CD1c-positive myeloid dendritic cell (primary cell): Measurements from ENCODE around the gene REEP1.
"Not testable (repeated sequence)": the region's sequence is repeated elsewhere in the genome, so short reads cannot be mapped to it uniquely, and the experiment has no call there.

Experiments used
- DNase-seq: peaks from one replicate; pipeline ENCODE4 v3.0.0-alpha.2; 2016; ENCODE audit errors: extremely low spot score

The REEP1 gene

DNA sequence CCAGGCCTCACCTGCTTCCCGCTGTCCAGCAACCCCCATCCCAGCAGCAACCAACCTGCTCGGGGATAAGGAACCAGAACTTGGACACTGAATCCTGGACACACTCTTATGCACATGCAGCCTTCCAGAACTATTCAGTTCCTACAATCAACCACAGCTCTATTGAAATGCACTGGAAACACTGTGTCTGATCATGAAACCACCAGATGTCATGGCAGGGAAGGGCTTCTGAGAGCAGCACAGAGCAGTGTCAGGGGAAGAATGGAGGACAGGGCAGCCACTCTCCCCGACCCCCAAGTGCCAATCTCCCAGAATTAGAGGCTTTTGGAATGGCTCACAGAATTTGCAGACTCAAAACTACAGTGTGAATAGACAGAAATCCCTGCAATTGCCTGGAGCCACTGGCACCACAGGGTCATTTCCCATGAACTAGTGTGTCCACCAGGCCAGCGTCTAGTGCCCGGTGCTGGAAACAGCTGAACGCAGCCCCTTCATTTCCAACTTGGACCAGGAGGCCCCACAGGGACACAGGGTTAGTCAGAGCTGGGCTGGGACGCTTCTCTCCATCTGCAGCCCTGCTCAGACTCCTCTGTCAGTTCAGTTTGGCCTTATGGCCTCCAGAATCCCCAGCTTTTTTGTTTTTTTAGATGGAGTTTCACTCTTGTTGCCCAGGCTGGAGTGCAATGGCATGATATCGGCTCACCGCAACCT lies 112.6 kb downstream of the REEP1 start:
- no peak for DNase-seq

DNA sequence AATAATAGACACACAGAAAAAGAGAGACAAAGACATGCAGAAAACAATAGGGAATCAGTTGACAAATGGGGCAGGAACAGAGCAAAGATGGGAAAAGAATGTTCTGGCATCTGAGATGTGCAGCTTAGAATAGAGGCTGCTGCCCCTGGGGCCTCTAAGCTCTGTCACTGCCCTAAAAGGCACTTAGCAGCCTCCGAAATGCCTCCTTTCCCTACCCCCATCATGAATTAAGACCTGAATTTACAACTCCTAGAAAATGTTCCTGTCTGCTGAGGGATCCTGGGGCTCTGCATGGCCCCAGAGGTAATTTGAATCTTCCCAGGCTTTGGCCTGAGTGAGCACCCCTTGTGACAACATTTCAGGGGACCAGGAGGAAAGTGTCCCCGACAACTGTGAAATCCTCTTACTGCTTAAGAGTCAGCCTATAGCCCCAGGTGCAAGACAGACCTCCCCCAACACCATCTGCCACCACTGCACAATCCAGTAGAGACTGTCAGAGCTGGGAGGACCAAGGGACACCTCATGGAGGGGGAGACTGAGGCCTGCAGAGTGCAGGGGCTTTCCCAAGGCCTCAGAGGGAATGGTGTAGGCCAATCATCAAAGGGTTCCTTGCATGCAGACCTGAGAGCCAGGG lies 113.4 kb downstream of the REEP1 start:
- no peak for DNase-seq

DNA sequence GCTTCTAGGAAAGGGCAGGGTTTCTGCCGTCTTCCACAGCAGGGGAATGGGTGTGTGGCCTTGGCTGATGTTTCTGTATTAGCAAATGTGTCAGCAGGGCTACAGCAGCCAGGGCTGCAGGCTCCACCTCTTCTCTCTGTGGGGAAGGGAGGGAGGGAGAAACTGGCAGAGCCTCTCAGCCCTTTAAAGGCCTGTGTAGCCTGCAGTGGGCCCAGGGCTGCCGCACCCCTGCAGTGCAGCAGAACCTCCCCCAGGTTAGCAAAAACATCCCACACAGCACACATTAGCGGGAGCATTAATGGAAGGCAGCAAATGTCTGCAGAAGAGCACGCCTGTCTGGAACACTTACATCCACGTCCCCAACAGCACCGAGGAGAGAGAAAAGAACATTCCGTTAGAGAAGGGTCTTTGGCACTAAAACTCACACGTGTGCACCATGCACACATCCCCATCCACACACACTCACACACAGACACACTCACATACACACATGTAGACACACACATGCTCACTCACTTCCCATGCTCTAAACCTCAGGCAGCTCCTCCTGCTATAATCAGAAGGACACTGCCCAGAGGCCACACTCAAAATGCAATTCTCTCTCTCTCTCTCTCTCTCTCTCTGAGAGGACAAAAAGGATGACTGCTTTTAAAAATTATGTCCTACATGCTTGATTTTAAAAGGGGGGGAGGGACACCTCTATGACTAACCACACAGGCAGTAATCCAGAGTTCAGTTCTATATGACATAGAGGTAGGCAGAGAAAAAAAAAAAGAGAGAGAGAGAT lies 114.1 kb downstream of the REEP1 start:
- no peak for DNase-seq

DNA sequence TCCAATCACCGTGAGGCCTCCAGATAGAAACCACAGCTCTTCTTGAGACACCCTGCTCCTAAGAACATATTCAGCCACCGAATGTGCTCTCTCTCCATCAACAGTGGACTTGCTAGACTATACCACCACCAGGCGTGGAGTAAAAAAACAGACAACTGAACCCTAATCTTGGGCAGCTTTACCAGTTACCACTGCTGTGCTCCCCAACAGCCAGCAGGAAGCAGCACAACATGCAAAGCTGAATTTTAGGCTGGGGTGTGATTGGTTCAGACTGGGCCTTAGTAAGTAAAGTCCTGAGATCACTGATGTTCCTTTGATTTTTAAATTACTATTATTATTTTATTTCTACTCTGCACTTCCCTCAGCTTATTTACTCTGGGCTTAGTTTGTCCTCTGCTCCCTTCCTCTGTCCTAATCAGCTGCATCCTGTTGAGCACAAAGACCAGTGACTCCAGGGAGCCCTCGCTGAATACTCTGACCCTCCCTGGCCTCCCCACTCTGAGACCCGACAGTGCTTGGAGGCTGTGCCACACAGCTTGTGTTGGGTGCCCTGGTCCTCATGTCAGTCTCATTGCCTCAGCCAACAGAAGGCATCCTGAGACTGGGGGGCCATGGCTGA lies 116.3 kb downstream of the REEP1 start:
- DNase-seq = peak; percentile 76

DNA sequence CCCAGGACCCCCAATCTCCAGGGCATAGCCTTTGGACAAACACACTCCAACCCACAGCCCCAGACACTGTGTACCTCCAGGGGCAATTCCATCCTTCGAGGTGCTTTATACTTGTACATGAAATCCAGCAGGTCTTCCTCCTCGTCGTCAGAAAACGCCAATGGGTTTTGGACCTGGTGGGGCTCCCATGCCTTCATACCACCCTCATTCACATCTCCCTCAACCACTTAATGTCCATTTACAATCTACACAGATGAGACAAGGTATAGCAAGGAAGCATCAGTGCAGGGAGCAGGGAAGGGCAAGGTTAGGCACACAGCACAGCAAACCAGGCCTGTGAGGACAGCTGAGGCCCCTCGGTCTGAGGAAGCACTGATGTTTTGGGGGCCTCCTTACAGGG lies 117.5 kb downstream of the REEP1 start:
- DNase-seq = no peak

DNA sequence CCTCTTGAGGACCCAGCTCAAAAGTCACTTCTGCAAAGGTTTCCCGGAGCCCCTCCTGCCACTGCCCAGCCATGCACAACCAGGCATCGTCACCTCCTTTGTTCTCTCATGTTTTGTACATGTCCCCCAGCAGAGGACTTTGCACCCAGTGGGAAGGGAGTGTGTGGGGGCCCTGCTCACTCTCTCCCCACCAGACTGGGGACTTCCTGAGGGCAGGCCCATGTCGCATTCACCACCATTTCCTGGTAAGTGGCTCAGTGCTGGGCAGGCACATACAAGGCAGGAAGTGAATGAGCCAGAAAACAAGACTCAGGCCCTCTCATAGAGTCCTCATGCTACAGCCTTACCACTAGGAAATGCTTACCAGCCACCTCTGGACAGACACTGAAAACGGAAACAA lies 119.3 kb downstream of the REEP1 start:
- DNase-seq = no peak

DNA sequence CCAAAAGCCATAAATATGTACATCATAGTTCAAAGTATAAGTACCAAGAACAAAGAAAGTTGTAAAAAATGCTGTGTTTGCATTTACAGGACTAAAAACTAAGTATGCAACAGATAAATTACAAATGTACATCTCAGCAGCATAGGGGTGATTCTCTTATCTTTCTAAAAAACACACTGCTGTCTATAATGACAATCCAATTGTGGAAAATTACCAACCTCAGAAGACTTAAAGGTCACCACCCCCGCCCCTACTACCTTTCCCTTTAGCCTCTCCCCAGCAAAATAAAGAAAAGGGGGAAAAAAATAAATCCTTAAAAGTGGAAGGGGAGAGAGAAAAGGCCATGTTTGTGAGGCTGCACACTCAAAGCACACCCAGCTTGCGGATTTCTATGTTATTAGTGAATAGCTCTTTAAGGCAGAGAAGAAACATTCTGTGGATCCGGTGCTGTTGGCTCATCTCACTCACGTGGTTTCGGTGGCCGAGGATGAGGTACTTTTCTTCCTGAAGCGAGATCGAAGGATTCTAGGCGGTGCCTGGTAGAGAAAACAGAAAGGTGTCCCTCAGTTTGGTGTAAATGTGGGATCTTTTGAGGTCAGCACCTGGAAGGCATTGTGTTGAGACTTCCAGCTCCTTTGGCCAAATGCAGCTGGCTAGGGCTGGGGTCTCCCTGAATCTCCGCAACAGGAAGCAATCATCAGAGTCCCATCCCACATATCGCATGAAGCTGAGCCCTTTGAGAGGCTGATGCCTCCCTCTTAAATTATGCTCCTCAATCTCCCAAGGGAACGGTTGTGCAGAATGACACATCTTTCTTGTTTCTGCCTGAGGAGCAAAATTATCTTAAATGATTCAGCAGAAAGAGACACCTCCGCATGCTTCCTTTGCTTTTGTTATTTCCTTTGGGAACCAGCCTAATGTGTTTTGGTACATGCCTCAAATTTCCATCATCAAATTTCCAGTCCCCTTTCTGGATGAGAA lies 120.6 kb downstream of the REEP1 start:
- no peak for DNase-seq

DNA sequence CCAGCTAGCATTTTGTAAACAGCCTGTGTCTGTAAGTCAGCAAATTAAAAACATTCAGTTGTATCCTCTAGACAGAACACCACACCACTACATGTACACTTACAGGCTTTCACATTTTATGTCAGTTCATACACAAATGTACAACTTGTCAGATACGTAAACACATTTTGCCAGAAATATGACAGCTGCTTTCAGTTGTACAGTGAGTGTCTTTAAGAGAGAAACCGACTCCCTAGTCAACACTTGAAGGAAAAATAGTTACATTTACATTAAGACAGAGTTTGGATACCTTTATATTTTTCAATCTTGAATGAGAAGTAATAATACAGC lies 123.0 kb downstream of the REEP1 start:
- no peak for DNase-seq

DNA sequence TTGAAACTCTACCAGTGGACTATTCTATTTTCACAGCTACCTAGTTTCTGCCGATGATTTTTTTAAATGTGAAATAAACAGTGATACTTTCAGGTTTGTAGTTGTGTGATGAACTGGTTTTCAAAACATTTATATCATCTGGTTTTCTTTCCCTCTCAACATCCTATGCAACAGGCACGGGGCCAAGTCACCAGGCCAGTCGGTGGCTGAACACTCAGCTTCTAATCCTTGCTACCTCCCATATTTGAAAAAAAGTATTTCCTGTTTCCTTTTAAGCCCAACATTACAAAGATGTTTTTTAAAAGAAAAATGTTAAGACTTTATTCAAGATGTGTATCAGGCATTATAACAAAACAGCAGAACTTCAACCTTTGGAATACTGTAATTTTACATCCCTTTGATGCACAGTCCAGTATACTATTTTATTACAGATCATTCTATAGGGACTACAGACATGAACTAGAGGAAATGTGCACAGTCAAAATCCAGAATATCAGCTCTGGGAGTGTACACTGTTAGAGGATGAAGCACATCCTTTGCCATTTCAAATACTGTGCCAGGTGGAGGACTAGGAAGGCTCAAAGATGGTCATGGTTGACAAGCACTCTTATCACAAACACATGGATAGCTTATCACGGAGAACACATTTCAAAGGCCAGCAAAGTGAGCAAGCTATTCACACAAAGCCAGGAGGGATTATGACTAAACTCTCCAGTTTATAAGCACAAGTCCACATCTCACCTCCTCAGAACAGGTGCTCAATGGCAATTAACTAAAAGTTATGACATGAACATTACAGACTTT lies 123.5 kb downstream of the REEP1 start:
- no peak for DNase-seq

DNA sequence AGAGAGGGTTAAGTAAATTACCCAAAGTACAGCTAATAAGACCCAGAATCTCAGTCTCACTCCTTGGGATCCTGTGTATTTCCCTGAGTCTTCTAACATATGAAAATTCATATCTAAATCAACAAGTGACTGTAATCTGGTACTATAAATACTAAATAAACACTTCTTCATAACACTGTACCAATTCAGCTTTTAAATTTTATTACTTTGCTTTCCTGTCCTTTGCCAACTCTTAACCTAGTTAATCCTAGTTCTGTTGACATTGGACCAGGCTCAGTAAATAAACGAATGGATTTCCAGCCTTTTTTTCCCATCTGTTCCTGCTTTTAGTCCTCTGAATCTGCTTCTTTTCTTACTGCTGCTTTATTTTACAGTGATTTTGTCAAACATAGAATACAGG lies 124.4 kb downstream of the REEP1 start:
- DNase-seq = no peak

DNA sequence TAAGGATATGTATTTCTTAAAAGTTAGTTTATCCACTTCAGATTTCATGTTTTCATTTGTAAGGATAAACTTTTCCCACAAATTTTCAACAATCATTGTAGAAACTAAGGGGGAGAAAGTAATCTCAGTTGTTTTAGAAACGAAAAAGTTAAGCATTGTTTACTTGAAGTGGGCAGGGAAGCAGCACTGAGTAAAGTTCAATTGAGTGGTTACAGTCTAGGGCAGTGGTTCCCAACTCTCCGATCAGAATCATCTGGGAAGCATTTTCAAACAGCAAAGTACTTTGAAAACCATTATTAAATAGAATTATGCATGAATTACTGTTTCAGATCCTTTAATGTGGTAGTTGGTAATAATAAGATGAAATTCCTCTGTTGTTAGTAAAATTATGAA lies 125.6 kb downstream of the REEP1 start:
- DNase-seq = no peak

DNA sequence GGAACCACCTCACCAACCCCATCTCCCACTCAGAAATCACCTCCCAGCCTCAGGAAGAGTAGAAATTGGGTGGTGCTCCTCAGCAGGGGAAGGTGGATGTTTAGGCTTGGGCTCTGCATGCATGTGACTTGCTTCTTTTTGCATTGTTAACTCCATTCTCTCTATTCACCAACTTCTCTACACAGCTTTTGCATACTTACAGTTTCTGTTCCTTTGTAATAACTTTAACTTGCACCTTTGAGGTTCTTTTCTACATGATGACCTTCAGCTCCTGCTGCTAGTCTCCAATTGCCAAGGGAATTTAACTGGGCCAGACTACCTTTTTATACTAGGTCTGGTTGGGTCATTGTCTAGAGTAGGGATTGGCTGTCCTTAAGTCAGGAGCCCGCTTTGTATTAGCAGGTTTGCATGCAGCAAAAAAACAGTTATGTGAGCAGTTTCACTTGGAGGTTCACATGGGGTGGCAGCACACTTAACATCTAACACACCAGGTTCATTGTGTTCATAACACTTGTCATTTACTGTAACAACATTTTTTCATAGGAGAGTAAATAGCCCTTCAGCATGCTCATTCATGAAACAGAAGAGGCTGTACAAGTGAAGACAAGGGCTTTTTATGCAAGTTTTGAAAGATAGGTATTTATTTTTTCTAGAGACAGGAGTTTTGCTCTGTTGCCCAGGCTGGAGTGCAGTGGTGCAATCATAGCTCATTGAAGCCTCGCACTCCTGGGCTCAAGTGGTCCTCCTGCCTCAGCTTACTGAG lies 126.2 kb downstream of the REEP1 start:
- DNase-seq = no peak

DNA sequence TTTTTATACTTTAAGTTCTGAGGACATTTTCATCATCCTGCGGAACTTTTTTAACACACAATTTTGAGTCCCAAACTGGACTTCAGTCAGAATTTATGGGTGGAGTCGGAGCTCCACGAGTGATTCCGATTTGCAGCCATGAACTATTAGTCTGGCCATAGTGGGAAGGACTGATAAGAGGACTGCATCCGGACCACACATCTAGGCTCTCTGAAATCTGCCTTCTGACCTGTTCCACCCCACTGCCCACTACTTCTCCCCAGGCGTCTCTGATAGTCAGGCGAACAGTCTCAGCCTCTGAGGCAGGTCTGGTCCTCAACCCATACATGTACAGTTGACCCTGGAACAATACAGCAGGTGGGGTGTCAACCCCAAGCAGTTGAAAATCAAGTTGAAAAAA lies 133.0 kb downstream of the REEP1 start:
- no peak for DNase-seq

DNA sequence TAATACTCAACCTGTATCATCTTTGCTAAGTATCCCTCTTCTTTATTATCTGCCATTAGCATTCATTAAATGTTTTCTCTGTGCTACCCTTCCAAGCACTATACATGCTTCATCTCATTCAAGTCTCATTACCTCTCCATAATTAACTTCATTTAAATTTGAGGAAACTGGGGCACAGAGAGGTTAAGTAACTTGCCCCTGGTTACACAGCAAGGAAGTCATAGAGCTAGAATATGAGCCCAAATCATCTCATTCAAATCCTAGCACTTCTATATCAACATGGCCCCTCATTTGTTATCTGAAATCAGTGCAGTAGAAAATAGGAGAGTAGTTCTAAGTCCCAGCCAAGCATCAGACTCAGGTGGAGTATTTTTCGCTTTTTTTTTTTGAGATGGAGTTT lies 133.8 kb downstream of the REEP1 start:
- DNase-seq = no peak

DNA sequence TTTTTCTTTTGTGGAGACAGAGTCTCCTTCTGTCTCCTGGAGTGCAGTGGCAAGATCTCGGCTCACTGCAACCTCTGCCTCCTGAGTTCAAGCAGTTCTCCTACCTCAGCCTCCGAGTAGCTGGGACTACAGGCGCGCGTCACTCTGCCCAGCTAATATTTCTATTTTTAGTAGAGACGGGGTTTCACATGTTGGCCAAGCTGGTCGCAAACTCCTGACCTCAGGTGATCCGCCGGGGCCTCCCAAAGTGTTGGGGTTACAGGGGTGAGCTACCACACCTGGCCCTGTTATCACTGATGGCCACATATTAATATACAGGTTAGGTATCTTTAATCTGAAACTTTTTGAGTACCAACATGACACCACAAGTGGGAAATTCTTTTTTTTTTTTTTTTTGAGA lies 134.7 kb downstream of the REEP1 start:
- no peak for DNase-seq

DNA sequence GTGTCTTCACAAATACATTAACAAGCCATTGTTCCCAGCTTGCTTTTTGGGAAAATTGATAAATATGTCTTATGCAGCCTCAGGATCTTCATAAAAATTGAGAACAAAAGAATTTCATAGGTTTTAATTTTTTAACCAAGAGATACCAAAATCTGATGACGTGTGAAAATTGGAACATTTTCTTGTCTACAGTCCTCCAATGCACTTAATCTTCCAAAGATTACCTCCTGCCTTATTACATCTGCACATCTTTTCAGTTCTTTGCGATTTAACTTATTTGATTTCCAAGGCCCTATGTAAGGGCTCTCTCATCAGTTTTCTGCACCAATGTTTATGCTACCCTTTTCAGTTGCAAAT lies 135.1 kb downstream of the REEP1 start:
- DNase-seq = no peak

DNA sequence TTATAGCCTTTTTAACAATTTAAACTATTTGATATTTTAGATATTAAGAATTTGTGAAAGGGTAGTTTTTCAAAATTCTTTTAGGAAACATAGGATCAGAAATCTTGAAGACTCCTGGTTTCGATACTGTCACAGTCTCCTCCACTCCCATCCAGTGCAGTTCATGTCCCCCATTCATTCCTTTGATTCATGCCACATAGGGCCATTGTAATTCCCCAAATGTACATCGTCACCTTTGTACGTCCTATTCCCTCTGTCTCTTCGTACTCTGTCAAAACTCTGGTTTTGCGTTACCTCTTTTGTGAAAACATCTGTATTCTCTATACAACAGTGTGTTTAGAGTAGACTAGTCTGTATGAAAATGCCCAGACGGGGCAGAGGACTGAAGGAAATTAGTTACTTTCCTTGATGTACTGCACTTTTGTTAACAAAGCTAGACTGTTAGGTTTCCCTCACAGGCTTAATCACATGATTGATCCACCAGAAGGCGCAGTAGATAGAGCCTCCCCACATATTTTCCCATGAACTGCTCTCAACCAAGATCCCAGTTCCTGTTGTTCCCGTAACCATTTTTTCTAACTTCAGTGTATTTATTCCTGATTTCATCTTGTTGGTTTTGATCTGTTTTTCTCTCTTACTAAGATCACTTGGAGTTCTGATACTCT lies 135.6 kb downstream of the REEP1 start:
- DNase-seq = no peak

DNA sequence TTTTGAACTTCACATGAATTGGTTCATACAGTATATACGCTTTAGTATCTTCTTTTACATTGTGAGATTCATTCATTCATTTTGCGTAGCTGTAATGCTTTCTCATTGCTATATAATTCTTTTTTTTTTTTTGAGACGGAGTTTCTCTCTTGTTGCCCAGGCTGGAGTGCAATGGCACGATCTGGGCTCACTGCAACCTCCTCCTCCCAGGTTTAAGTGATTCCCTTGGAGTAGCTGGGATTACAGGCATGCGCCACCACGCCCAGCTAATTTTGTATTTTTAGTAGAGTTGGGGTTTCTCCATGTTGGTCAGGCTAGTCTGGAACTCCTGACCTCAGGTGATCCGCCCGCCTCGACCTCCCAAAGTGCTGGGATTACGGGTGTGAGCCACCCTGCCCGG lies 136.9 kb downstream of the REEP1 start:
- DNase-seq = not testable (repeated sequence)

DNA sequence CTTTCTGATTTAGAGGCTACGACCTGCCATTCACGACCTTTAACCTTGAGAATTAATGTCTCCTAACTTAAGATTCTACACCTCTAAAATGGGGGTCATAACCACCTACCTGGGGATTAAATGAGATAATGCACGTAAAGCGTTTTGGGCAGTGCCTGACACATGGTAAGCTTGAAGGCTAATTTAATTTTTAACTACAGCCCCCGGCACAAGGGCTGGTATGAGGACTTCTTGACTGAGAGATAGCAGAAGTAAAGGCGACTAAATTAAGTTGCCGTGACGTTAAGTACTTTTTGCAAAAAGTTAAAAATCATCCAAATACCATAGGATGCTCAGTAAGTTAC lies 137.6 kb downstream of the REEP1 start:
- no peak for DNase-seq
